Eye (tissue), 1 donor: Measurements from ENCODE around the gene PXDC1.
"Not testable (repeated sequence)": the region's sequence is repeated elsewhere in the genome, so short reads cannot be mapped to it uniquely, and the experiment has no call there.

ENCODE experiments used
- DNase-seq: peaks from one replicate; pipeline ENCODE4 v3.0.0-alpha.2; 2015

PXDC1 gene

DNA sequence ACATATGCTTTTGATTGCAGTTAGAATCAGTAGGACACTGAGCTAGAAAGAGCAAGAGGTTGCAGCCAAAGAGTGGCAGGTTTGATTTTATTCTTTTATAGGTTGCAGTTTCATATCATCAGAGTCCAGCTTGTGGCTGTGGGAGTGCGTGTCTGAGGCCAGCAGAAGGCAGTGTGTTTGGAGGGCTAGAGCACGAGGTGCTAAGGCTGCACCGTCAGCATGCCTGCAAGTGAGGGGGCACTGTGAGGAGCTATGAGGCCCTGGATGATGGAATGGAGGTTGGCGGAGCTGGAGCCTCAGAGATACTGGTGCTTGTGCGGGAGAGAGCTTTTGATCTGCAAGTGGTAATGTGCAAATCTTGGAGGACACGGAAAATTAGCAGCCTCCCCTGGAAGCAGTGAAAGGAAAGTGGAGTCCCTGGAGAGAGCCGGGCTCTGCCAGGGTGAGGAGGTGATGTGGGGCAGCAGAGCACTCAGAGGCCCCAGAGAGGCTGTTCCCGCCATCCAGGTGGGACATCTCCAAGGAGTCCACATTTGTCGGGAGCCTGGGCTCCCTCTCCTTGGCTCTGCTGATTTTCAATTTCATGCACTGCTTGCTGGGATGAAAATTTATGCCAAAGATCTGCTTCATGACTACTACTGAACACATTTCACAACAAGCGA, 43.6 kb downstream of the PXDC1 start:
- no peak for DNase-seq

- no peak for DNase-seq
Measured at GRCh38 chr6:3707024-3707423, 44.5 kb downstream of the PXDC1 start.

DNA sequence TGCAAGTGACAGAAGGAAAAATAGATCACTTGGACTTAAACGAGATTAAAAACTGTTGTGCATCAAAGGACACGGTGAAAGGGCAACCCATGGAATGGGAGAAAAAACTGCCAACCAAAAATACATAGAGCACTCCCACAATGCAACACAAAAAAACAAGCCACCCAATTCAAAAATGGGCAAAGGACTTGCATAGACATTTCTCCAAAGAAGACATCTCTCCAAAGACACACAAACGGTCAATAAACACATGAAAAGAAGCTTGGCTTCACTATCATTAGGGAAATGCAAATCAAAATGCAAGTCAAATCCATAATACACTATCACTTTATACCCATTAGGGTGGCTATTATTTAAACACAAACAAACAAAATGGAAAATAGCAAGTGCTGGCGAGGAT, 45.0 kb downstream of the PXDC1 start:
- DNase-seq: no peak

- DNase-seq: peak; percentile 20
Measured at GRCh38 chr6:3701631-3702030, 49.9 kb downstream of the PXDC1 start.

- DNase-seq: no peak
Measured at GRCh38 chr6:3699231-3699630, 52.3 kb downstream of the PXDC1 start.

- no peak for DNase-seq
Measured at GRCh38 chr6:3698021-3698420, 53.5 kb downstream of the PXDC1 start.

GRCh38 chr6:3697609-3698008, 53.9 kb downstream of the PXDC1 start:
- no peak for DNase-seq

- DNase-seq: peak; percentile 36
Measured at GRCh38 chr6:3696525-3697088, 54.9 kb downstream of the PXDC1 start.

- no peak for DNase-seq
Measured at GRCh38 chr6:3695065-3695817, 56.3 kb downstream of the PXDC1 start.

- DNase-seq: no peak
Measured at GRCh38 chr6:3693831-3694230, 57.7 kb downstream of the PXDC1 start.

DNA sequence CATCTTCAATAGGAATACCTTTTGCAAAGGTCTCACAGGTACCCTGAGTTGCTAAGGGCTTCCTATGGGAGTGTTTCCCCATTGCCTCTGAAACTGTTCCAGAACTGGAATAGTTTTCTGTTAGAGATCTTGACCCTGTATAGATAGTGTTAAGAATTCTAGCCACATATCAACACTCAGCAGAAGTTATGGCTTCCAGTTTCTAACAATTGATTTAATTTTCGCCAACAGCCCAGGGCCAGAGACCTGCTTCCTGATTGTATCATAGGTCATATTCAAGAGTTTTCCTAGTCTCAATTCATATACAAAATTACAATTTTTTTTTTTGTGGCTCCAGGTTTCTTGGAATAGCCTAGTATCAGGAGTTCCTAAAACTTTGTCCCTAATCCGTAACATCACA, 61.0 kb downstream of the PXDC1 start:
- no peak for DNase-seq

DNA sequence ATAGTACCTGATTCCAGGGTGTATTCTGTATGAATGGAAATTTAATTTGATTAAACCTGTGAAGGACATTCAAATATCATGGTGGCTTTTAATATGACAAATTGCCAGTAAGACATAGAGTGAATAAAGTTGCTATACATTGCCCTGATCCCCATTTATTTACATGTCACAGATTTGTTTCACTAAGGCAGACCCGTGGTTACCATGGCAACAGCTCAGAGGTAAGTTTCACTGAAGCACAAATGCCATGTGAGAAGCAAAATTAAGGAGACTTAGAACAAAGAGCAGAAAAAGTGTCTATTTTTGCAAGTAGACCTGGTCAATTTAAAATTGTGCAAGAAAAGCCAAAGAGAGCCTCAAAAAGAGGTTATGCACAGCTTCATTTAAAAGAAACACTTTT, 63.7 kb downstream of the PXDC1 start:
- DNase-seq: peak; percentile 63

DNA sequence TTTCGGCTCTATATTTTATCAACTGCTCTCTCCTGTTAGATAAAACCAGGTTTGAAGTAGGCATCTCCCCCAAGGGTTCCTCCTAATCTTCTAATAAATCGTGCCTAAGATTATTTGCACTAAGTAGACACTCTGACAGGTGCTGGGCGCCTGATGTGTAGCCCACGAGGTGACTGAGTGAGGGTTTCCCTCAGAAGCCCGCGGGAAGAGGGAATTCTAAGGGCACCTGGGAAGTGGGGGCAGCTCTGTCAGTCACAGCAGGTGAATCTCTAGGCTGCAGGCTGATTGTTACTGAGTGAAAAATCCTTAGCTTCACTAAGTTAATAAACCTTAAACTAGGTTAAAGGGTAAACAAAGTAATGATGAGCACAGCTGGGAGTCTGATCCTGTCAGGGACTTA, 68.2 kb downstream of the PXDC1 start:
- DNase-seq: no peak

GRCh38 chr6:3678946-3679345, 72.6 kb downstream of the PXDC1 start:
- no peak for DNase-seq

- not testable (repeated sequence) for DNase-seq
Measured at GRCh38 chr6:3677751-3678150, 73.8 kb downstream of the PXDC1 start.

GRCh38 chr6:3677351-3677750, 74.2 kb downstream of the PXDC1 start:
- DNase-seq: not testable (repeated sequence)
